HL-60 (cell line): Measurements from ENCODE around the gene ECSCR.

Source experiments
- POLR2AphosphoS5 ChIP-seq: IDR thresholded peaks from 2 replicates; pipeline ENCODE4 v1.6.1; 2012; ENCODE audit warnings: low read depth
- TF ChIP-seq, protein P1 (sequence below): IDR thresholded peaks from one replicate; pipeline ENCODE4 v1.5.1; 2011; ENCODE audit warnings: low read length, control low read depth, inconsistent platforms; ENCODE audit not compliant: insufficient read depth

DNA sequence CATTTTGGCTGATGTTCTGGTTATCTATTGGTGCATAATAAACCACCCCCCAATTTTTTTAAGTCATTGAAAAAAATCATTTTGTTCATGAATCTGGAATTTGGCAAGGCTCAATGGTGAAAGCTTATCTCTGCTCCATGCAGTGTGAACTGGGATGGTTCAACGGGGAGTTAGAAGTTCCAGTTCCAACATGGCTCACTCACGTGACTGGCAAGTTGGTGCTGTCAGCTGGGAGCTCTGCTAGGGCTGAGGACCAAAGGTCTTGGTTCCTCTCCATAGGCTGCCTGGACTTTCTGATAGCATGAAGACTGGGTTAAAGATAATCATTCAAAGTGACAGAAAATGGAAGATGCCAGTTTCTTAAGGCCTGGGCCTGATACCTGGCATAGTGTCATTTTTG, 55.6 kb downstream of the ECSCR start:
- TF ChIP-seq, protein P1, sequence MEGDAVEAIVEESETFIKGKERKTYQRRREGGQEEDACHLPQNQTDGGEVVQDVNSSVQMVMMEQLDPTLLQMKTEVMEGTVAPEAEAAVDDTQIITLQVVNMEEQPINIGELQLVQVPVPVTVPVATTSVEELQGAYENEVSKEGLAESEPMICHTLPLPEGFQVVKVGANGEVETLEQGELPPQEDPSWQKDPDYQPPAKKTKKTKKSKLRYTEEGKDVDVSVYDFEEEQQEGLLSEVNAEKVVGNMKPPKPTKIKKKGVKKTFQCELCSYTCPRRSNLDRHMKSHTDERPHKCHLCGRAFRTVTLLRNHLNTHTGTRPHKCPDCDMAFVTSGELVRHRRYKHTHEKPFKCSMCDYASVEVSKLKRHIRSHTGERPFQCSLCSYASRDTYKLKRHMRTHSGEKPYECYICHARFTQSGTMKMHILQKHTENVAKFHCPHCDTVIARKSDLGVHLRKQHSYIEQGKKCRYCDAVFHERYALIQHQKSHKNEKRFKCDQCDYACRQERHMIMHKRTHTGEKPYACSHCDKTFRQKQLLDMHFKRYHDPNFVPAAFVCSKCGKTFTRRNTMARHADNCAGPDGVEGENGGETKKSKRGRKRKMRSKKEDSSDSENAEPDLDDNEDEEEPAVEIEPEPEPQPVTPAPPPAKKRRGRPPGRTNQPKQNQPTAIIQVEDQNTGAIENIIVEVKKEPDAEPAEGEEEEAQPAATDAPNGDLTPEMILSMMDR: no peak
- TF ChIP-seq POLR2AphosphoS5: no peak
